HPDE6-E6E7 (cell line): ENCODE data around the gene FKBP10.
"Not testable (repeated sequence)": the region's sequence is repeated elsewhere in the genome, so short reads cannot be mapped to it uniquely, and the experiment has no call there.

ENCODE experiments used
- DNase-seq: peaks from one replicate; pipeline ENCODE4 v3.0.0; 2011; ENCODE audit warnings: missing footprints; ENCODE audit errors: extremely low spot score

The FKBP10 gene

DNA sequence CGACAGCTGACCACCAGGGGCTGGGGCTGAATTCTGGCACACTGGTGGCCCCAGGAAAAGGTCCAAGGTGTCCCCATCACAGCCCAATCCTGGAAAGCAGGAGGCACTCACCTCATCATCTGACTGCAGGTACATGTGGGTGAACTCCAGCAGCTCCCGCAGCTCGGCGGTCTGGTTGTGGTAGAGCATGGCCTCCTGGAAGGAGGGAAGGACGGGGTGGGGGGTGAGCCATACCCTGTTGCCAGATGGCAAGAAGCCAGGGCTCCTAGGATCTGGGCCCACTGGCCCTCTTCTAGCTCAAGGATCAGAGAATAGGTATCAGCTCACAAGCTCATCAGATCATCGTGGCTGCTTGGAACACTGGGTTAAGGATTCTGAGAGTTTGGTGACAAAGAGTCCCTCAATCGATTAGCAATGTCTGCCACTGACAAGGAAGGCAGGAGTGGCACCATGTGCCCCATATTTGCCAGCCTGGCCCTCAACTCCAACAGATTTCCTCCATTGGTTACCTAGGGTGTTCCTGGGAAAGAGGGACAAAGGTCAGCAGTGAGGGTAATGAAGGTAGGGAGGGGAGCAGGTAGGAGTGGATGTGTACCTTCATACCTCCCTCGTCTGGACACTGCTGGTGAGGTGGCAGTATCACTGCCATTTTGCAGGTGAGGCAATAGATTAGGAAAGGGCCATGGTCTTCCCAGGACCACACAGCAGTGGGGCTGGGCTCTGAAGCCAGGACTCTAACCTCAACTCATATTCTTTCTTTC, 5.9 kb upstream of the FKBP10 start:
- DNase-seq = no peak

DNA sequence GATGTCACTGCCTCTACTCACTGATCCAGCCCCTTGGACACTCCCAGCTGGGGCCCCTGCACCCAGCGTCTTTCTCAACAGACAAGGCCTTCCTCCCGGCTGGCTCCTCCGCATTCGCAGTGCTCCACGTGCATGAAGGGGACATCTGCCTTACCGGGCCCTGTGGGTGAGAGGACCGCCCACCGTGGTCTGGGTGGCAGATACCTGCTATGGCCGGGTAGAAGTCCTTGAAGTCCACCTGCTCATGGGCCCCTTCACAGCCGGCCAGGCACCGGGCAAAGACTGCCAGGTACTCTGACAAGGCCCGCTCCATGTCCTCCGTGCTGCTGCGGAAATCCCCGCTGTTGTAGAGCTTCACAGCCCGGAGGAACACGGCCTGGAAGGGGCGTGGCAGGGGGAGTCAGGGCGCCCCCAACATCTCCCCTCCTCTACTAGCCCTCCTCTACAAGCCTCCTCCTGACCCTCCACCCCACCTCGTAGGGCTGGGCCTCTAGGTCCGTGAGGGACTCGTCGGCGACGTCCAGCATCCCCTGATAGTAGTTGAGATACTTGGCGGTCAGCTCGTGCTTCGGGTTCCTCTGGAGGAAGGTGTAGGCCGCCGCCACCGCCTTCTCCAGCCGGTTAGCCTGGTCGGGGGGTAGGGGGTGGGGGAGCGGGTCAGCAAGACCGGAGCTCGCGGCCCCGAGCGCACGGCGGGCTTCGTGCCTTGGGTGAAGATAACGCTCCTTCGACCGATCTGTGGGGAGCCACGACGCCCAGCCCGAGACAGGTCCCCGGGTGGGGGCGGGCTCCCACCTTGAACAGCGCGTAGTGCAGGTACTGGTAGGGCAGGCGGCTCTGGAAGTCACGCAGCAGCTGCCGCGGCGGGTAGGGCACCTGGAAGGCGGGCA, 1.9 kb upstream of the FKBP10 start:
- no peak for DNase-seq

DNA sequence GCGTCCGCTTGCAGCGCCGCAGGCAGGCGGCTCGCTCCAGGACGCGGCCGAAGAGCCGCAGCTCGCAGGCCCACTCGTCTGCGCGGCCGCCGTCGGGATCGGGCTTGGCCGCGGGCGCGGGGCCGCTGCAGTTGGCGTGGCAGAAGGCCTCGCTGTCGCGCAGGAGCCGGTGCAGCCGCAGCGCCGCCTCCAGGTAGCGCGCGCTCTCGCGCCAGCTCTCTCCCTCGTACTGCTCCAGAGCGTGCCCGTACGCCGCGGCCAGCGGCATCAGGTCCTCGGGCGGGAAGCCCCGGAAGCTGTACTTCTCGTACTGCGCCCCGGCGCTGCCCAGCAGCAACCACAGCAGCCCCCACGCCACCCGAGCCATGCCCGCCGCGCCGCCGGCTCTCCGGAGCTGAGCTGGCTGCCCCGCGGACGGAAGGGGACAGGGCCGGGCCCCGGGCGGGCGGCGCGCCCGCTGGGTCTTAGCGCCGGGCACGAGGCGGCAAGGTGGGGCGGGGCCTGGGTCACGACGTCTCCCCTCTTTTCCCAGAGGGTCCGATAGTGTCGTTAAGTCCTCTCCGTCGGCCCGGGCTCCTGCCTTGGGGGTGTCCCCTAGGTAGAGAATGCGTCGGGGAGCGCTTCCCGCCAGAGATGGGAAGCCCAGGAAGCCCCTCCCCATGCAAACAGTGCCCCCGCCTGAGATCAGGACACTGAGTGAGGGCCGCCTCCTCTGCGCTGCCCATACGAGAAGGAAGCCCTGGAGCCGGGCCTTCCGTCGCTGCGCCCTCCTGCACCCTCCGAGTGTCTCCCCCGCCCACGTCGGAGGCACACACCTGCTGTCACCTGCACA, 1.0 kb upstream of the FKBP10 start, which contains the start of gene P3H4:
Gene P3H4 (minus strand): TSS at position 401 of the 832 bp plus-strand sequence. CDS start 34 bp downstream, at position 367.
- peak; percentile 75 for DNase-seq

DNA sequence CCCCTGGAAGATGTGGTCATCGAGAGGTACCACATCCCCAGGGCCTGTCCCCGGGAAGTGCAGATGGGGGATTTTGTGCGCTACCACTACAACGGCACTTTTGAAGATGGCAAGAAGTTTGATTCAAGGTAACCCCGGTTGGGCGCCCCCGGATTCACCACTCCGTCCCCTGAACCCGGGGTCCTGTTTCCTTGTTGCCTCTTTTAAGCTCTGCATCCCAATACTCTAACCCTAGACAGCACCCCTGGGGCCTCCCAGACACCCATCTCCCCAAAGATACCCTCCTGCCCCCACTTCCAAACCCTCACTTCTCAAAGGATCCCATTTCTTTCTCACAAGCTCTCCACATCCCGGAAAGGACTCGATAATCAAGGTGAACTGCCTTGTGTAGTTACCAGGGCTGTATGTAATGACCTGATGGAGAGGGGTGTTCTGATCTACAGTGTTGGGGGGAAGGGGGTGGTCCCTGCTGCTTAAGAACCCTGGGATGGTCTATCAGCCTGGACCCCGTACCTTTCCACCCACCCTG, 412 bp downstream of the FKBP10 start:
- DNase-seq = no peak

DNA sequence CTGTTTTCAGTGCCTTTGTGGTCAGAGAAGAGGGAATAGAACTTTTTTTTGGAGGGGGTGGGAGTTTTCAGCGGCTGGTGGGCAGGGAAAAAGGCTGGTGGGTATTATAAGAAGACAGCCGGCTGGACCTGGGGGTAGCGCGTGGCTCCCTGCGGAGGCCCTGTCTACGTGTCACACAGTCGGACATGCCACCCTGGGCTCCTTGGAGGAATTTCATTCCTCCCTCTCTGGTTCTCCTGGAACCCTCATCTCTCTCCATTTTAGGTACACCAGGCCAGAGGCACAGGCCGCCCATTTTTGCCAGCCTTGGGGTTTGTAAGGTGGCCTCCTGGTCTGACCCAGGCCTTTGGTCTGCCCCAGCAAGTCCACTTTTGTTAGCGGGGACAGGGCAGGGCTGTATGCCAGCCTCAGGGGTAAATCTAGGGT, 908 bp downstream of the FKBP10 start:
- no peak for DNase-seq

DNA sequence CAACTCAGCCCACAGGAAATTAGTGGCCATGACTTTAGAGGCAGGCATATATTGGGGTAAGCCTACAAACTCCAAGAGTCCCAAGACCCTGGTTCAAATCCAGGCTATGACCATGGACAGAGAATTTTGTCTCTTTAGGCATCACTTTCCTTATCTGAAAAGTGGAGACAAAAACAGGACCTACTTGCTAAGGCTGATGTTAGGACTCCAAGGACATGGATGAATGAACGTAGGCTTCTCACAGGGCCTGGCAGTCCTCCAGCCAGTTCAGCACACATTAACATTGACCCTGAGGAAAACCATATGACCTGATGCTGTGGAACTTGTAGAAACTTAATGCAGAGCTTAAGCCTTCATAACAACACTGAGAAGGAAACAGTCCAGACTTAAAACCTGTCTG, 1.4 kb downstream of the FKBP10 start:
- DNase-seq = no peak

DNA sequence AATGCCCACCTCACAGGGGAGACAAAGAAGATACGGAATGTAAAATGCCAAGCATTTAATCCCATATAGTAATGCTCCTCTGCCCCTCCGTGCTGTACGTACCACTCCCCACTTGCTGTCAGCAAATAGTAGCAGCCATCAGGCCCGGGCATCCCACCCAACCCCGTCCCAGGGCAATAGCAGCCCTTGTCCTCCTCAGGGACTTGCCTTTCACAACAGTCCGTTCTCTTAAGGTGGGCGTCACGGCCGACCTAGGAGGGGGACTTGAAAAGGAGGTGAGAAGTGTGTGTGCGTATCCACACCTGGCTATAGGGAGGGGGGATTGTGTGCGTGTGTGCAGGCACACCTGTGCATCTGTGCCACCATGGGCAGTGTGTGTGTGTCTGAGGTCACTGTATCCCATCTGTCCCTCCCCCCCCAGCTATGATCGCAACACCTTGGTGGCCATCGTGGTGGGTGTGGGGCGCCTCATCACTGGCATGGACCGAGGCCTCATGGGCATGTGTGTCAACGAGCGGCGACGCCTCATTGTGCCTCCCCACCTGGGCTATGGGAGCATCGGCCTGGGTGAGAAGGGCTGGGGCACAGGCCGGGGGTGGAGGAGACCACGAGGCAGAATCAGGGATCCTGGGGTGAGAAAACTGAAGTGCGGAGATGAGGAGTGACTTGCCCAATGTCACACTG, 4.0 kb downstream of the FKBP10 start:
- no peak for DNase-seq

DNA sequence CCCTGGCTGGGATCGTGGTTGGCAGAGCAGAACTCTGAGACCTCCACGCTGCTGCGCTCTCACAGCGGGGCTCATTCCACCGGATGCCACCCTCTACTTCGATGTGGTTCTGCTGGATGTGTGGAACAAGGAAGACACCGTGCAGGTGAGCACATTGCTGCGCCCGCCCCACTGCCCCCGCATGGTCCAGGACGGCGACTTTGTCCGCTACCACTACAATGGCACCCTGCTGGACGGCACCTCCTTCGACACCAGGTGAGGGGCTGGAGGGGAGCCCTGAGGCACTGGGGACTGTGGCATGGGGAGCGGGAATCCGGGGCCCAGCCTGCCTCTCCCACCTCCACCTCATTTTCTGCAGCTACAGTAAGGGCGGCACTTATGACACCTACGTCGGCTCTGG, 5.2 kb downstream of the FKBP10 start:
- DNase-seq = no peak

DNA sequence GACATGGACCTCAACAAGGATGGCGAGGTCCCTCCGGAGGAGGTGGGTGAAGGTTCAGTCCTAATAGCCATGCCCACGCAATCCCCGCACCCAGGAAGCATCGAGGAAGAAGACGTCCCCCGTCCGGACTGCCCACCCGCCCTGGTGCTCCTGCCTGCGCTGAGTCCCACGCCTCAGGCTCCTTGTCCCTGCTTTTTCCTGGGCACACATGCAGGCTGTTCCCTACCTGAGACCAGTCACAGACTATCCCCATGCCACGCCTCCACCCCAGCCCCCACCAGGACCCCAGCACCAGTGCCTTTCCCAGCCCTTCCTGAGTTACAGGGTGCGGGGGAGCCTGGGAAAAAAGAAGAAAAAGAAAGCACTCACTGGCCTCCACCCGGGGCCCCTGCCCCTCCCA, 9.0 kb downstream of the FKBP10 start:
- DNase-seq = no peak

DNA sequence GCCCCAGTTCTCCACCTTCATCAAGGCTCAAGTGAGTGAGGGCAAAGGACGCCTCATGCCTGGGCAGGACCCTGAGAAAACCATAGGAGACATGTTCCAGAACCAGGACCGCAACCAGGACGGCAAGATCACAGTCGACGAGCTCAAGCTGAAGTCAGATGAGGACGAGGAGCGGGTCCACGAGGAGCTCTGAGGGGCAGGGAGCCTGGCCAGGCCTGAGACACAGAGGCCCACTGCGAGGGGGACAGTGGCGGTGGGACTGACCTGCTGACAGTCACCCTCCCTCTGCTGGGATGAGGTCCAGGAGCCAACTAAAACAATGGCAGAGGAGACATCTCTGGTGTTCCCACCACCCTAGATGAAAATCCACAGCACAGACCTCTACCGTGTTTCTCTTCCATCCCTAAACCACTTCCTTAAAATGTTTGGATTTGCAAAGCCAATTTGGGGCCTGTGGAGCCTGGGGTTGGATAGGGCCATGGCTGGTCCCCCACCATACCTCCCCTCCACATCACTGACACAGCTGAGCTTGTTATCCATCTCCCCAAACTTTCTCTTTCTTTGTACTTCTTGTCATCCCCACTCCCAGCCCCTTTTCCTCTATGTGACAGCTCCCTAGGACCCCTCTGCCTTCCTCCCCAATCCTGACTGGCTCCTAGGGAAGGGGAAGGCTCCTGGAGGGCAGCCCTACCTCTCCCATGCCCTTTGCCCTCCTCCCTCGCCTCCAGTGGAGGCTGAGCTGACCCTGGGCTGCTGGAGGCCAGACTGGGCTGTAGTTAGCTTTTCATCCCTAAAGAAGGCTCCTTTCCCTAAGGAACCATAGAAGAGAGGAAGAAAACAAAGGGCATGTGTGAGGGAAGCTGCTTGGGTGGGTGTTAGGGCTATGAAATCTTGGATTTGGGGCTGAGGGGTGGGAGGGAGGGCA, 9.7 kb downstream of the FKBP10 start:
- no peak for DNase-seq

DNA sequence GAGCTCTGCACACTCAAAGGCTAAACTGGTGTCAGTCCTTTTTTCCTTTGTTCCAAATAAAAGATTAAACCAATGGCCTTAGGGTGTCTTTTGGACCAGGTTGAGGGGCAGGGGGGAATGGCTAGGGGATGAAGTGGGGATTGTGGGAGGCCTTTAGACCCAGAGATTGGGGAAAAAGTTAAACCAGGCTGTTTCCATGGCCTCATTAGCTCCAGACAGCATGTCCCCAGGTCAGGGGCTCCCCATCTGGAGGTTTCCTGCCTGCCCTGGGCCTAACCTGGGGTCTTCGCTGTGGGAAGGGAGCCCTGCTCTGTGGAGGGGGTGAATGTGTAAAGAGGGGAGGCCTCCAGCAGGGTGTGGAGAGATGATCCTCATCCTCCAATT, 10.3 kb downstream of the FKBP10 start:
- DNase-seq = no peak

DNA sequence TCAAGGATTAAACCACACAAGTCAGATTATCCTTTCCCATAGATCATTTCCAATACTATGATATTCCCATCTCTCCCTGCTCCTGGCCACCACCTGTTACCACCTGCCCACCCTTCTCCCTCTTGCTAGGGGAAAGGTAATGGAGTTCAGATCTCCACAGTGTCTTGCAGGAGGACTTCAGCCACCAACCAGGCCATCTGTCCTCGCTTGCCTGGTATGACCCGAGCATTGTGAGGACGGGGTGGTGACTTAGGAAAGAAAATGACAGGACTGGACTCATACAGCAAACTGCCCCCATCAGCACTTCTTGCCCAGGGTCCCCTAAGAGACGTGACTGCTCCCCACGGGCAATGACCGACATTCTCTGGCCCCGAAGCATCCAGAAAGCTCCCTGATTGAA, 10.8 kb downstream of the FKBP10 start:
- no peak for DNase-seq

DNA sequence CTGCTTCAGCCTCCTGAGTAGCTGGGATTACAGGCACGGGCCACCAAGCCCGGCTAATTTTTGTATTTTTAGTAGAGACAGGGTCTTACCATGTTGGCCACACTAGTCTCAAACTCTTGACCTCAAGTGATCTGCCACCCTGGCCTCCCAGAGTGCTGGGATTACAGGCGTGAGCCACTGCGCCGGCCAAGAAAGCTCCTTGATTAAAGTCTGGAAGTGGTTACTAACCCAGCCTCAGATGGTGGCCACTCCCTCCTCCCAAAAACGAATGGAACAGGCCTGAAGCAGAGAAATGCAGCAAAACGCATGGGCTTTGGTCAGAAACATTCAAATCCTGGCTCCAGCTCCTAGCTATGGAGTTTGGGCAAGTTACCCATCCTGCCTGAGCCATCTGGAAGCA, 11.3 kb downstream of the FKBP10 start:
- no peak for DNase-seq

DNA sequence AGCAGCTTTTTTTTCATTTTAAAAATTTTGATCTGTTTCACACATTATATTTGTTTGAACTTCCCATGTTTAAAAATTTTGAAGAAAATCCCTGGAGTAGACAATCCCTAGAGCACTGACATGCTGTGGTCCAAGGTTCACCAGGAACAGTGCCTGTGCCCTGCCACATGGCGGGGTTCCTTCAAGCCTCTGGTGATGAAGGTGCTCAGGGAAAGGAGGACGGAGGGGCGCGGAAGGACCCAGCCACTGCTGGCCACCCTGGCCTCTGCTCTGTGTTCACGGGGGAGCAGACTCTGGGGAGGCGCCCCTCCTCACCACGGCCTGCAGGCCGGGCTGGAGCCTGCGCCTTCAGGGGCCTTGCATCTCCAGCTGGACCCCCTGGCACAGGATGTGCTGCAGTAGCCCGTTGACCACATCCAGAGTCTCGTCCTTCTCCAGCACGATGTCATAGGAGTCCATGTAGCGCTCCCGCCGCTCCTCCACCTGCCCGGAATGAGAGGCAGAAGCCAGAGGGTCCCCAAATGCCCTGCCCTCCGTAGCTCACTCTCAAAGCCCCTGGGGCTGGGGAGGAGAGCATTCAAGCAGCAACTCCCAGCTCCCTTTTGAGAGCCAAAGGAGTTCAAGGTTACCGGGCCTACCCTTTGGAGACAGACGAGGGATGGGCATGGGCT, 12.5 kb downstream of the FKBP10 start:
- DNase-seq = no peak

DNA sequence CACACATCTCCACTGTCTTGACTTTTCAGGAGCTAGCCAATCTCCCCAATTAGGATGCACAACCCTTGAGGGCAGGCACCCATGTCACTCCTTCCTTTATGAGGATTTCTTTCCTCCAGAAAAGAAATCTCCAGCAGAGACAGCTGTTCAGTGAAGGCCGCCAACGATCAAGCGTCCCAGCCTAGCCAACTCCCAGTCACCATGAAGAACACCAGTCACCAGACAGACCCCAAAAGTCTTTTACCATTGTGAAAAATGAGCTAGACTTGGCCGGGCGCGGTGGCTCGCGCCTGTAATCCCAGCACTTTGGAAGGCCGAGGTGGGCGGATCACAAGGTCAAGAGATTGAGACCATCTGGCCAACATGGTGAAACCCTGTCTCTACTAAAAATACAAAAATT, 17.2 kb downstream of the FKBP10 start:
- not testable (repeated sequence) for DNase-seq

DNA sequence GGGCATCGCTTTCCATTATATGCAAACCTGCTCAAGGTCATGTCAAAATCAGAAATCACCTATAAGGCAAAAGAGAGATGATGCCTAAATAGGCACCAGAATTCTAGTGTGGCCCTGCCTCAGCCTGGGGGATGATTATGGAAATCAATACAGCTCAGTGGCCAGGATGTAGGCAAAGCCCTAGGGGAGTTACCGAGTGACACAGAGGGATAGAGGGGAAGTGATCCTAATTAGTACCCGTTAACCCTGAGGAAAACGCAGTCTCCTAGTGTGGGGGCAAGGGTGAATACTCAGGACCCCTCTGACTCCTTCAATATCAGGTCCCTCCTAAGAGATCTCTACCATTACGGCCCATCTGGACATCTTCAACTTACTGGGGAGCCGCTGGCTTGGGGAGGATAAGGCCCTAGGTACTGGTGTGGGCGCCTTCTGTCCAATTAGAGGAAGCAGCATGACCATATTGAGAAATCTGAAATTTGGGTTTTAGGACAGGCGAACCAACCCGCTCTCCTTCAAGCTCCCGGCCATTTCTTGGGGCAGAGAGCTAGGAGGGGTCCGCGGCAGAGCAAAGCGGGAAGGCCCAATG, 22.5 kb downstream of the FKBP10 start:
- DNase-seq = no peak

DNA sequence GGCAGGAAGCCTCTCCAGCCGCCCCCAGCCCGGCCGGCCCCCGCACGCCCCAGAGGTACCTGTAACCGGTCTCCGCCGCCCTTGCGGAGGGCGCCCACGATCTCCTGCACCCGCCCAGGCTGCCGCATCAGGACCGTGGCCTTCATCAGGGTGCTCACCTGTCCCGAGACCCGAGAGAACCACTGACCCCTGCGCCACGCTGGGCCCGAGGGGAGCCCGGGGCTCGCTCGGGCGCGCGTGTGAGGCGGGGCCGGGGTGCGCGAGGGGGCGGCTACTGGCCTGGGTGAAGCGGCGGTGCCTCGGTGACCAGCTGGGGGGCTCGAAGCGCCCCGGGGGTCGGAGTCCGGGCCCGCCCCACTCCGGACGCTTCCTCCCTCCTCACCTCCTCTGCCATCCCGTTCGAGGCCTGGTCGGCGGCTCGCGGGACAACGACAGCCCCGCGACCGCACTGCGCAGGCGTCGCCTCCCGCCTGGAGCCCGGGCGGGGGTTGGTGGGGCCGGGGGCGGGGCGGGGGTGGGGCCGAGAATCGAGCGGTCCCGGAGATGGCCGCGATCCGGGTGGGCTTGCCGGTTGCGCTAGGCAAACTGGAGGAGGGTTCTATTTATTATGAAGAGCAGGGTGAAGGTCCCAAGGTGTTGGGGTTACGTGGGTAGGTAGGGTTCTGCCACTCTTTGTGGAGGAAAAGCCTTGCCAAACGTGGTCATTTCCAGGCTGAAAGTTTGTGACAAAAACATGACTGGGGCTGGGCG, 23.2 kb downstream of the FKBP10 start, which contains the start of gene NT5C3B:
Gene NT5C3B (minus strand): TSS at position 433 of the 750 bp plus-strand sequence. CDS start 39 bp downstream, at position 394.
- DNase-seq = peak; percentile 72

DNA sequence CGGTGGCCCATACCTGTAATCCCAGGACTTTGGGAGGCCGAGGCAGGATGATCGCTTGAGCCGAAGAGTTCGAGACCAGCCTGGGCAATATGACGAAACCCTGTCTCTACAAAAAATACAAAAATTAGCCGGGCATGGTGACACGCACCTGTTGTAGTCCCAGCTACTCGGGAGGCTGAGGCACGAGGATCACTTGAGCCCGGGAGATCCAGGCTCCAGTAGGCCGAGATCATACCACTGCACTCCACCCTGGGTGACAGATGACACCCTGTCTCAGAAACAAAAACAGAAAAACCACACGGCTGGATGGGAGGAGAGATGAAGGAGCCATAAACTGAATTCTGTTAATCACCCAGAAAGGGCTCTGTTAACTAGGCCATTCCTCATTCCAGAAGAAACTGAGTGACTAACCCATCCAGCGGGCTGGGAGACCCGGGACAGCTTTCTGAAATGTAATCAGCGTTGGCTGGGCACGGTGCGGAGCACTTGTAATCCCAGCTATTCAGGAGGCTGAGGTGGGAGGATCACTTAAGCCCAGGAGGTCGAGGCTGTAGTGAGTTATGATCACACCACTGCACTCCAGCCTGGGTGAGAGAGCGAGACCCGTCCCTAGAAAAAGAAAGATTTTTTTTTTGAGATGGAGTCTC, 23.9 kb downstream of the FKBP10 start:
- DNase-seq = no peak
